Measurements from ENCODE around the gene CYP2J2.
A peak's percentile ranks its signal among the peaks of the same experiment; 100 is the strongest.
"Not testable (repeated sequence)": the region's sequence is repeated elsewhere in the genome, so short reads cannot be mapped to it uniquely, and the experiment has no call there.

Gene CYP2J2

GRCh38 chr1:59917785-59918180 is 8.8 kb downstream of the CYP2J2 start:
- no peak for DNase-seq

- no peak for DNase-seq
Measured at GRCh38 chr1:59917026-59917784, 9.4 kb downstream of the CYP2J2 start.

- no peak for DNase-seq
Measured at GRCh38 chr1:59915516-59915915, 11.1 kb downstream of the CYP2J2 start.

GRCh38 chr1:59914791-59915286 is 11.7 kb downstream of the CYP2J2 start:
- DNase-seq: not testable (repeated sequence)

DNA sequence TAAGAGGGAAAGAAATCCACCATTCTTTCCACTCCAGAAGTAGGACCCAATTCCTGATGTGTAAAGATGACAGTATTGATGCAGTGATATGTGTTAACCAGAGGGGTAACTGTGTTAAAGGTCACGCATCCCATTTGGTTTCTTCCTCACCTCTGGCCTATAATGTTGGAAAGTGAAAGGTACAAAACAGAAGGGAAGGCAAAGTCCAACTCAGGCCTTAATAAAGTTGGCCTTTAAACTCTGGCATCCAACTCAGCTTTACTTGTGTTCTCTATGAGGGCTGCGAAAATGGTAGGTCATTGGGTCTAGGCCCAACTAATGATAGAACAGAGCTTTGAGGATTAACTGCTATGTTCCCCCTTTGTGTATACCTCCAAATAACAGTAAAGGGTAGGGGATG is 17.9 kb downstream of the CYP2J2 start:
- DNase-seq: no peak

DNA sequence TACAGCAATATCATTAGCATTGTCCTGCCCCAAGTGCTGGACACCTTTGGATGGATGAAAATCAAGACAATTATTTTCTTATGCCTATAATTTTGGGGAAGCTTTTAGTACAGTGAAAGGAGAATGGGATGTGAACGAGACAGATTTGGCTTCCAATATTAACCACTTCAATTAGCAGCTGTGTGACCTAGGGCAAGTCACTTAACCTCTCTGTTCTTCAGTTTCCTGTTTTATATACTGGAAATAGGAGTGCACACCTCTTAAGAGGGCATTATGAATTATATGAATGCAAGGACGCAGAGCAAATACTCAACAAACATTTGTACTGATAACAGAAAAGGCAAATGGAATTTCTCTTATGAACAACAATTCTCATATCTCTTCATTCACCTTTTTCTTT is 18.5 kb downstream of the CYP2J2 start:
- DNase-seq: no peak

DNA sequence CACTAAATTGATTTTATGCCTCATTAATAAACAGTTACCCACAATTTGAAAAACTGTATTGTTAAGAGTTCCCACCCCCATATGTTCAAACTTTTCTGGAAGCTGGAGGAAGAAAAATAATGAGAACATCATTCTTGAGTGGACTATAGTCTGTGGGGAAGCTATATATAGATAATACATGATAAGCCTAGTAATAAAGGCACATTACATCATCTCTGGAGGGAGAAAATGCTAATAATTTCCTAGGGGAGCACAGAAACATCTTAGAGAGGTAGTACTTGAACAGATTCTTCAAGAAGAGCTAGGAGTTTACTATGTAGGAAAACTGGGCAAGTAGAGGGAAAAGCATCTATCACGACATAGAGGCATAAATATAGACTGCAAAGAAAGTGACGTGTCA is 19.6 kb downstream of the CYP2J2 start:
- DNase-seq: no peak

DNA sequence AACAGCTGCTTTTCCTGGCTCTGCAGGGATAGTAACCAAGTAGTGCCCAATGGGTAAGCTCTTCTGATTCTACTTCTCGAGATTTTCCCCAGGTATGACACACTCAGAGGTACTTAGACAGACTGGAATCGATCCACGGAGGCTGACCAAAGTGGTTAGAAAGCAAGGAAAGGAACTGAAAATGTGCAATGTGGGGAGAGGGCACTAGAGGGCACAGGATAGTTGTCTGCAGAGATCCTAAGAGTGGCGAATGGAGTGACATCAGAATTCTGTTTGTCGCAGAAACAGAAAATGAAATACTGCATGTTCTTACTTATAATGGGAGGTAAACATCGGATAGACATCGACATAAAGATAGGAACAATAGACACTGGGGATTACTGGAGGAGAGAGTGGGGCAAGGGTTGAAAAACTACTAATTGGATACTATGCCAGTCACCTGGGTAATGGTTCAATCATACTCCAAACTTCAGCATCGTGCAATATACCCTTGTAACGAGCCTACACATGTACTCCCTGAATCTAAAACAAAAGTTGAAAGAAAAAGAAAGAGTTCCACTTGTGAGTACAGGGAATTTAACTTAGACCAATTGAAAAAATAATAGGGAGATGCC is 23.3 kb downstream of the CYP2J2 start:
- no peak for DNase-seq

DNA sequence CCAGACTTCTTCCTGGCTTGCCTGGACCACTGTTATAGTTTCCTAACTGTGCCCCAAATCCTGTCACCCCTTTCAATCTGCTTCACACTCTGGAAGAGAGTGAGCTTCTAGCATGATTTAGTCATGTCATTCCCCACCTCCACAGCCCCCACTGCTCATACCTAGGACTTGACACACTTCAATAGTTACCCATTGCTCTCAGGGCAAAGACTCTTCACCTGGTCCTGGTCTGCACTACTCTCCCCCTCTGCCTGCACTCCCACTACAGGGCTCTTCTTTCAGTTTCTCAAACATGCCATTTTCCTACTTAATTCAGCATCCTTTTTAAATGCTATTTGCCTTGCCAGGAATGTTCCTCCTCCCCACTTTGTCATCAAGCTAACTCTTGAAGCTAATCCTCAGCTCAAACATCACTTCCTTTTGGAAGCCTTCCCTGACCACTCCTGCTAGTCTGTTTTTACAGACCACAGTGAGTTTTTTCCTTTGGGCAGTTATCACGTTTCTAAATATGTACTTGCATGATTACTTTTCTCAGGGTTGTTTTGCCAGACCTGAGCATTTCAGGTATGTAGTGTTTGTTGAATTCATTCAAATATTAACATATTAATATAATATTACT is 24.7 kb downstream of the CYP2J2 start:
- no peak for DNase-seq

DNA sequence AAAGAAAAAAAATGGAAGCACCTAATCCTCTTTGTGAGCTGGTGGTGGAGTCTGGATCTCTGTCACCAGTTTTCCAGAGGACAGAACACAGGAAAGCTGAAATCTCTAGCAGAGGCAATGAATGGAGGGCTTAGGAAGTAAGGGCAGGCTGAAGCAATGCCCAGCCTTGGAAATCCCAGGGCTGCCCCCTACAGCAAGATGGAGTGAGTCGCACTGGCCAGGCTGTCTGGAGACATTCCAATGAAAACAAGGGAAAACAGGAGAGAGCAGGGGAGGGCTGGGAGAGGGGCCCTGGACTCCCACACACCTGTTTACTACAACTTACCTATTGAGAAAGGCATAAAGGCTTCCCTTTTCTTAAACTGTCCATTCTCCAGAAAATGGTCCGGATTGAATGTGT is 25.9 kb downstream of the CYP2J2 start:
- no peak for DNase-seq

DNA sequence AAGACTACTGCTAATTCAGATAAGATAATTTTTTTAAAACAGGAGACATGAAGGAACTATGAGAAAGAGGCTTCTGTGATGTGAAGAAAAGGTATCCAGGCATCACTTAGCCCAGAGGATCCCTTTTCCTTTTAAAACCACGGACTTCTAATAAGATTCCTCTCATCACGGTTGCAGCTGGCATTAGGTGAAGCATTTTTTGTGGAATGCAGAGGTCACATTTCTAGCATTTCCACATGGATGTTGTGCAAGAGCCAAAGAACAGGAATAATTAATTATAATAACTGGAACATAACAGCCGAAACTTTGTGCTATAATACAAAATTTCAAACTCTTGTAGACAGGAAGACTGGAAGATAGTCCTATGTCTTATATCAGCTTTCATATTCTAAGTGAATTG is 27.6 kb downstream of the CYP2J2 start:
- DNase-seq: no peak

DNA sequence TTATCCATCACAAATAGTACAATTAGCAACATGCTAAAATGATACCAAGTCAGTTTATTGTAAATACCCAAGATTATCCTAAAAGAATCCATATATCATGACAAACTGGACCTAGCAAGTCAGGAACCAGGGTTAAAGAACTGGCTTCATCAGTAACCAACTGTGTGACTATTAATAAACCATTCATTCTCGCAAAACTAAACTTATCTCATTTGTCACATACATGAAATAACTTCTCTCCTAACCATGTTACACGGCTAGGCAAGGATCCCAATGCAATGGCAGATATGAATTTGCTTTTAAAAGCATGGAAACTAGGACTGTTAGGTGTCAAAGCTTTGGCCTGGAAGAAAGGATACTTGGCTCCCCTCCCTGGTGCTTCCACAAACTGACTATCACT is 29.4 kb downstream of the CYP2J2 start:
- no peak for DNase-seq

GRCh38 chr1:59892841-59893811 is 33.4 kb downstream of the CYP2J2 start:
- DNase-seq: no peak

DNA sequence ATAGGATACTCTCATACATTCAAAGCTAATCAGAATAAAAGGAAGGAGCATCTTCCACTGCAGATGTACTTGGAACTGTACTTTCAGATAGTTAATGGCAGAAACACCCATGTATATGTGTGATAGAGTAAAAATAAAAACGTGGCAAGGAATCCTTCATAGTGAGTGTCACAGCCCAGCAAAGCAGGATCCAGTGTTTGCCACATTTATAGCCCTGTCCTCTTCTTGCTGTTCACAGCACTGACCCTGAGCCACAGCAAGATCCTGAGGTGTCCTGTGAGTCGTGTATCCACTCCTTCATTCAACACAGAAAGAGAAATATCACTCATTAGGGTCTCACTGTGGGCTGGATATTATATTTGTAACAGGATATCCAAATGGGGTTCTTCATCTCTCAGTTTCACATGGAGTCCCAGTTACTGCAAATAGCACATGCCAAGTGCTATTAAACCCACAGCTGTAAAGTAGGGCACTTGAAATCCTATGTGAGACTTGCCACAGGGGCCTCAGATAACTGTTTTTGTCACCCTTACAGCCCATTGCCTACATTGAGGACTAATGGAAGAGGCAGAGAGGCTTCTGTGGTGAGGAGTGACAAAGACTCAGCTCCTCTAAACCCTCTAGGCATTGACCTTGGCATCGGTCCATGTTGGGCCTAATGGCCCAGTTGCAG is 41.3 kb downstream of the CYP2J2 start:
- no peak for DNase-seq

- DNase-seq: no peak
Measured at GRCh38 chr1:59880735-59881134, 45.8 kb downstream of the CYP2J2 start.

DNA sequence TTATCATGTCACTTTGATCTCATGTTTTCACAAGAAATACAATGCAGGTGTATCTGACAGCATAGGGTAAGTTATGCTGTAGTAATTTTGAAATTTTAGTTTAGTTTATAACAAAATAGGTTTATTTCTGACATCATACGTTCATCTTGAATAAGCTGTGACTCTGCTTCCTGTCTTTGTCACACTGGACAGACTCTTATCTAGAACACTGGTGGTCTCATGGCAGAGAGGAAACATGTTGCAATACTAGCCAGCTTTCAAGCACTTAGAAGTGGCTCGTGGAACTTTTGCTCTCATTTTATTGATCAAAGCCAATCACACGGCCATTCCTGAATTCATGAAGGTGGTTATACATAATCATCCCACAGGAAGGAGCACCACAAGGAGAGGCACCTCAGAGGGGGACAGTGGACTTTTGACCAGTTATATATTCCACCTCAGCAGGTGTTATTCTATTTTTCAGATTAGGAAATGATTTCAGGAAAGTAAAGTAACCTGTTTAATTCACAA is 46.5 kb downstream of the CYP2J2 start:
- DNase-seq: no peak

DNA sequence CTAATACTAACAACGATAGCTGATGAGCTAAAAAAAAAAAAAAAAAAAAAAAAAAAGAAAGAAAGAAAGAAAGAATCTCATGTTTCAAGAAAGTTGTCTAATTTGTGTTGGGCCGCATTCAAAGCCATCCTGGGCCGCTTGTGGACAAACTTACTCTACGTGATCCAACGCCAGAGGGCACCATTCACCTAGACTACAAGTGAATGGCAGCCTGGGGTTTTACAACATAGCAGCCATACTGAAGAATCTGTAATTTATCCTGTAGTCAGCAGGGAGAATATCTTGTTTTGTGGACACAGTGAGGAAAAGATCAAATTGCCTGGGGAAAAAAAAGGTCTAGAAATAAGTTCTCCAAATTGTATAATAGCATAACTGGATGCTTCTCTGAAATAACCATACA is 47.0 kb downstream of the CYP2J2 start:
- DNase-seq: peak; percentile 62

GRCh38 chr1:59878370-59878769 is 48.2 kb downstream of the CYP2J2 start:
- no peak for DNase-seq

DNA sequence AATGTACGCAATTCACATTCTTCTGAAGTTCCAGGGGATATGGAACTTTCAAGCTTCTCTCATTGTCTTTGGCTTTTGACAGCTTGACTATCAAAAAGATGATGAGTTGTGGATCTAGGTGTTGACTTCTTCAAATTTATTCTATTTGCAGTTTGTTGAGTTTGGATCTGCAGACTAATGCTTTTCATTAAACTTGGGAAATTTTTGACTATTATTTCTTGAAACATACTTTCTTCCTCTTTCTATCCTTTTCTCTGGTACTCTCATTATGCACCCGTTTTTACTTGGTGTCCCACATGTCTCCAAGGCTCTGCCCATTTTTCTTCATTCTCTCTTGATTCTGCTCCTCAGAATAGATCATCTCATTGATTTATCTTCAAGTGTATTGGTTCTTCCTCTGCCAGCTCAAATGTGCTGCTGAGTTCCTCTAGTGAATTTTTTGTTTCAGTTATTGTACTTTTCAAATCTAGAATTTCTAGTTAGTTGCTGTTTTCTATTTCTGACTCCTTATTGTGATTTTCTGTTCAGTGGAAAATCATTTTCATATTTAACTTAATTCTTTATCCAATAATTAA is 49.4 kb downstream of the CYP2J2 start:
- DNase-seq: no peak

DNA sequence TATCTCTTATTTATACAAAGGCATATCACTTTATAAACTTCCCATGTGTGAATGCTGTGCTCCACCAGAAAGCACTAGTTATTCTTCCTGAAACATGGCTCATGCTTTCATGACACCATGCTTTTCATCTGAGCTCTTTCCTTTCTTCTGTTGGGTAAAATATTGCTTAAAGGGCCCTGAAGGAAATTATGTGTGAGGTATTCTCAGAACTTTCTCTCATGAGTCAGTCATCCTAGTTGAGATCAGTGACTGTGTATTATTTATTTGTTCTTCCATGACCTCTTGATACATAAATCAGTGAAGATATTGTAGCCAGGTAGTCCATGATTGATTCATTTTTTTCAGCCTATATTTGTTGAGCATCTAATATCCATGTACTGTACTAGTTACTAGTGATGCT is 54.8 kb downstream of the CYP2J2 start:
- DNase-seq: no peak

- DNase-seq: no peak
Measured at GRCh38 chr1:59866462-59866861, 60.1 kb downstream of the CYP2J2 start.
